ENCODE measurements around the gene C4orf50.
"Not testable (repeated sequence)": the region's sequence is repeated elsewhere in the genome, so short reads cannot be mapped to it uniquely, and the experiment has no call there.

DNA sequence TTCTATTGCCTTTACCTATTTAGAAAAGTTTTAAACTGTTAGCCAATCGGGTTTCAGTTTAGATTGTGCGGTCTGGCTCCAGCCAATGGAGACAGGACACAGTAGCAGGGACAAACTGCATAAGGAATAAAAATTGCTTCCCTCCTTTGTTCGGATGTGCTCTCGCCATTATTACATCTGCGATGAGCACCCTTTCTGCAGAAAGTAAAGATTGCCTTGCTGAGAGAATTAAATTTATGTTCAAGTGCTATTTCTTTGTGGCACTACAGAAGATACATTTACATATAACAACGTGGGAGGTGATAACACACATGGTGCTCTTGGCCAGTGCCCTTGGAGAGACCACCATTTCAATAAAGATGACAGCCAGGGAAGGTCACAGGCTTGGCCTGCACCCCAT lies 71.6 kb downstream of the C4orf50 start:
- not testable (repeated sequence) for TF ChIP-seq POLR2AphosphoS5 (IDR thresholded peaks at IDR 0.05; ENCODE audit: insufficient read depth in 1 of 2, low read depth in 1 of 2); POLR2A (IDR thresholded peaks at IDR 0.05)
- TF ChIP-seq, protein P1, sequence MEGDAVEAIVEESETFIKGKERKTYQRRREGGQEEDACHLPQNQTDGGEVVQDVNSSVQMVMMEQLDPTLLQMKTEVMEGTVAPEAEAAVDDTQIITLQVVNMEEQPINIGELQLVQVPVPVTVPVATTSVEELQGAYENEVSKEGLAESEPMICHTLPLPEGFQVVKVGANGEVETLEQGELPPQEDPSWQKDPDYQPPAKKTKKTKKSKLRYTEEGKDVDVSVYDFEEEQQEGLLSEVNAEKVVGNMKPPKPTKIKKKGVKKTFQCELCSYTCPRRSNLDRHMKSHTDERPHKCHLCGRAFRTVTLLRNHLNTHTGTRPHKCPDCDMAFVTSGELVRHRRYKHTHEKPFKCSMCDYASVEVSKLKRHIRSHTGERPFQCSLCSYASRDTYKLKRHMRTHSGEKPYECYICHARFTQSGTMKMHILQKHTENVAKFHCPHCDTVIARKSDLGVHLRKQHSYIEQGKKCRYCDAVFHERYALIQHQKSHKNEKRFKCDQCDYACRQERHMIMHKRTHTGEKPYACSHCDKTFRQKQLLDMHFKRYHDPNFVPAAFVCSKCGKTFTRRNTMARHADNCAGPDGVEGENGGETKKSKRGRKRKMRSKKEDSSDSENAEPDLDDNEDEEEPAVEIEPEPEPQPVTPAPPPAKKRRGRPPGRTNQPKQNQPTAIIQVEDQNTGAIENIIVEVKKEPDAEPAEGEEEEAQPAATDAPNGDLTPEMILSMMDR (IDR thresholded peaks at IDR 0.05) = not testable (repeated sequence)

Data from vagina (tissue), 2 donors.